Measurements from ENCODE around the gene FMO5. TPM values are rescaled to one million over a fixed set of nuclear protein-coding genes. Genes with fewer than 3 reads are reported as not detected.

FMO5 gene
- total RNA-seq, 4 donors from 2014 or later, result 1.2 to 2.9 (median 2.1) TPM

DNA sequence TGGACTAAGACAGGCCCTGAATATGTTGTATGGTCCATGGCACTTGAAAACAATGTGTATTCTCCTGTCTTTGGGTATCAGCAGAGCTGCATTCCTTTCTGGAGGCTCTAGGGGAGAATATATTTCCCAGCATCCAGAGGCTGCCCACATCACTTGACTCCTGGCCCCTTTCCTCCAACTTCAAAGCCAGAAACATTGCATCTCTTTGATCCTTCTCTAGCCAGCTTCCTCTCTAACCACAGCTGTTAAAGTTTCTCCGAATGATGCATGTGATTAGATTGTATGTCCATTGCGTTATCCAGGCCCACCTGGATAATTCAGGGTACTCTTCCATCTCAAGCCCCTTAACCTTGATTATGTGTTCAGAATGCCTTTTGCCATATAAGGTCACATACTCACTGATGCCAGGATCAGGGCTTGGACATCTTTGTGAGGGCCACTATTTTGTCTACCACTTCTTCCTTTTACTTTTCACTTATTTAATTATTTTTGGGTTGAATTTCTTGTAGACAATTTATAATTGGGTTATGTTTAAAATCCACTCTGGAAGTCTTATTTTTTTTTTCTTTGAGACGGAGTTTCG lies 22.6 kb upstream of the FMO5 start:
- no peak for TF ChIP-seq CTCF (IDR thresholded peaks at IDR 0.05)
- TF ChIP-seq POLR2AphosphoS5 (IDR thresholded peaks at IDR 0.05), result no peak
- no peak for TF ChIP-seq POLR2A (IDR thresholded peaks at IDR 0.05; ENCODE audit: low read depth)
- no peak for TF ChIP-seq EP300 (IDR thresholded peaks at IDR 0.05)
- DNase-seq (ENCODE audit: extremely low spot score), result peak; percentile 42
- intact Hi-C loops (cut with DNase I), result no loop called here
- WGBS, result 96% methylated on average over 4 of the region's 4 CpGs
- Histone ChIP-seq H3K27ac (replicated peaks in 1 of 4) (no peak overlapping the region), H3K4me1 (peaks cover 6 to 25% (median 14%) of the 10 kb centered on the region in 4 donors), H3K27me3 (no peaks in the 10 kb centered on the region), H3K4me3 (no peak overlapping the region), H3K36me3 (peaks cover 0 to 4% (median 0%) of the 10 kb centered on the region in 4 donors), H3K9me3 (no peaks in the 10 kb centered on the region)

DNA sequence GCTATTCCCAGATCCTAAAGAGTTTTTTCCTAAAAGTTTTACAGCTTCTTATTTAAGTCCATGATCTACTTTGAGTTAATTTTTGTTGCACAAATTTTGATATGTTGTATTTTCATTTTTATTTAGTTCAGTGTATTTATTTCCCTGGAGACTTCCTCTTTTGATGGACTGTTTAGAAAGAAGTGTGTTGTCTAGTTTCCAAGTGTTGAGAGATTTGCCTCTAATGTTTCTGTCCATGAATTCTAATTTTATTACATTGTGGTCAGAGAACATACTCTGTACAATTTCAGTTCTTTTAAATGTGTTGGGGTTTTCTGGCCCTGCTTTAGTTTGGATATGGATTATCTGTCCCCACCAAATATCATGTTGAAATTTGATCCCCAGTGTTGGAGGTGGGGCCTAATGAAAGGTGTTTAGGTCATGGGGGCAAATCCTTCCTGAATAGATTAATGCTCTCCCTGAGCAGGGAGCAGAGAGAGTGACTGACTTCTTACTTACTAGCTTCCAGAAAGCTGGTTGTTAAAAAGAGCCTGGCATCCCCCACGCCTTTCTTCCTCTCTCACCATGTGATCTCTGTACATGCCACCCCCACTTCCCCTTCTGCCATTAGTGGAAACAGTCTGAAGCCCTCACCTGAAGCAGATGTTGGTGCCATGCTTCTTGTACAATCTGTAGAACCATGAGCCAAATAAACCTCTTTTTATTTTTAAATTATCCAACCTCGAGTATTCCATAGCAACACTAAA lies 21.9 kb upstream of the FMO5 start:
- WGBS, result 70% methylated on average over 2 of the region's 2 CpGs
- TF ChIP-seq CTCF (IDR thresholded peaks at IDR 0.05) (no peak), EP300 (IDR thresholded peaks at IDR 0.05) (no peak), POLR2A (IDR thresholded peaks at IDR 0.05; ENCODE audit: low read depth) (no peak), POLR2AphosphoS5 (IDR thresholded peaks at IDR 0.05) (no peak)
- Histone ChIP-seq H3K27ac (replicated peaks in 1 of 4) (no peak overlapping the region), H3K4me1 (peaks cover 6 to 27% (median 16%) of the 10 kb centered on the region in 4 donors), H3K4me3 (no peak overlapping the region), H3K36me3 (no peaks in the 10 kb centered on the region), H3K27me3 (no peaks in the 10 kb centered on the region), H3K9me3 (no peaks in the 10 kb centered on the region)
- intact Hi-C loops (cut with DNase I), result no loop called here
- peak; percentile 82 for DNase-seq (ENCODE audit: extremely low spot score)

GRCh38 chr1:147246044-147246690 lies 21.0 kb upstream of the FMO5 start:
- Histone ChIP-seq H3K36me3 (no peaks in the 10 kb centered on the region), H3K4me1 (peaks cover 6 to 30% (median 19%) of the 10 kb centered on the region in 4 donors), H3K9me3 (no peaks in the 10 kb centered on the region), H3K27me3 (no peaks in the 10 kb centered on the region), H3K27ac (replicated peaks in 1 of 4) (no peak overlapping the region), H3K4me3 (no peak overlapping the region)
- DNase-seq (ENCODE audit: extremely low spot score), result no peak
- TF ChIP-seq EP300 (IDR thresholded peaks at IDR 0.05), result no peak
- TF ChIP-seq CTCF (IDR thresholded peaks at IDR 0.05), result no peak
- TF ChIP-seq POLR2A (IDR thresholded peaks at IDR 0.05; ENCODE audit: low read depth), result no peak
- TF ChIP-seq POLR2AphosphoS5 (IDR thresholded peaks at IDR 0.05), result no peak
- WGBS, result 94% methylated on average over 2 of the region's 2 CpGs
- intact Hi-C loops (cut with DNase I), result no loop called here

GRCh38 chr1:147245586-147246021 lies 20.5 kb upstream of the FMO5 start:
- H3K9me3 ChIP-seq, result no peaks in the 10 kb centered on the region
- DNase-seq (ENCODE audit: extremely low spot score), result peak; percentile 21
- intact Hi-C loops (cut with DNase I), result no loop called here
- 81% methylated on average over 3 of the region's 3 CpGs for WGBS
- peaks cover 6 to 30% (median 19%) of the 10 kb centered on the region in 4 donors for H3K4me1 ChIP-seq
- no peaks in the 10 kb centered on the region for H3K36me3 ChIP-seq
- TF ChIP-seq POLR2A (IDR thresholded peaks at IDR 0.05; ENCODE audit: low read depth) (no peak), POLR2AphosphoS5 (IDR thresholded peaks at IDR 0.05) (no peak), CTCF (IDR thresholded peaks at IDR 0.05) (no peak), EP300 (IDR thresholded peaks at IDR 0.05) (no peak)
- no peak overlapping the region for H3K27ac ChIP-seq (replicated peaks in 1 of 4)
- no peaks in the 10 kb centered on the region for H3K27me3 ChIP-seq
- no peak overlapping the region for H3K4me3 ChIP-seq

Measured in esophagus muscularis mucosa (tissue), 4 donors.